Measurements from ENCODE around the gene BBLN.

DNA sequence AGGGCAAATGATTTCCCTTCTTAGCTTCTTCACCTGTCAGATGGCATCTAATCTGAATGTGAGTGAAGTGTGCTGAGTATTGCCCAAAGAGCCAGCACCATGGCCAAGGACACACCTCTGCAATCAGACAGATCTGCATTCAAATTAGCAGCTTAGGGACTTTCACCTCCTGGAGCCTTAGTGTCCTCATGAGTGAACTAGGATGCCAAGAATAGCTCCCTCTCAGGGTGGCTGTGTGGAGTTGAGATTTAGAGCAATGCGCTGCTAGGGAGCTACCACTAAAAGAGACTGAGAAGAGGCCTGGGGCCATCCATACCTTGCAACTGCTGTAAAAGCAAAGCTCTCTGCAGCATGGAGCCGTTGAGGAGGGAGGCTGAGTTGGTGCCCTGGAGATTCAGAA is 29.9 kb downstream of the BBLN start:
- TF ChIP-seq ARNT (IDR thresholded peaks at IDR 0.05) (no peak), SP1 (IDR thresholded peaks at IDR 0.05) (no peak), SUZ12 (IDR thresholded peaks at IDR 0.05) (no peak), BHLHE40 (IDR thresholded peaks at IDR 0.05; ENCODE audit: borderline replicate concordance) (no peak), HDGF (IDR thresholded peaks at IDR 0.05; ENCODE audit: borderline replicate concordance) (no peak), TARDBP (IDR thresholded peaks at IDR 0.05) (no peak), ELF4 (IDR thresholded peaks at IDR 0.05) (no peak), FOXM1 (IDR thresholded peaks at IDR 0.05; ENCODE audit: borderline replicate concordance) (no peak), NFRKB (IDR thresholded peaks at IDR 0.05) (no peak)
- TF ChIP-seq, protein P1, sequence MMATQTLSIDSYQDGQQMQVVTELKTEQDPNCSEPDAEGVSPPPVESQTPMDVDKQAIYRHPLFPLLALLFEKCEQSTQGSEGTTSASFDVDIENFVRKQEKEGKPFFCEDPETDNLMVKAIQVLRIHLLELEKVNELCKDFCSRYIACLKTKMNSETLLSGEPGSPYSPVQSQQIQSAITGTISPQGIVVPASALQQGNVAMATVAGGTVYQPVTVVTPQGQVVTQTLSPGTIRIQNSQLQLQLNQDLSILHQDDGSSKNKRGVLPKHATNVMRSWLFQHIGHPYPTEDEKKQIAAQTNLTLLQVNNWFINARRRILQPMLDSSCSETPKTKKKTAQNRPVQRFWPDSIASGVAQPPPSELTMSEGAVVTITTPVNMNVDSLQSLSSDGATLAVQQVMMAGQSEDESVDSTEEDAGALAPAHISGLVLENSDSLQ (IDR thresholded peaks at IDR 0.05) = no peak
